Right ventricle myocardium inferior (tissue), 1 donor: ENCODE measurements around the gene NUP58. TPM values are rescaled to one million over a fixed set of nuclear protein-coding genes. Genes with fewer than 3 reads are reported as not detected.

Source experiments
- ATAC-seq: fragments of 200-7000 bp; cut with Tn5 transposase; one replicate; pipeline ENCODE4 v1.9.1; 2020; ENCODE audit warnings: mild to moderate bottlenecking, moderate library complexity
- DNase-seq: peaks from one replicate; pipeline ENCODE4 v3.0.0; 2021; ENCODE audit errors: missing footprints
- intact Hi-C: fragments of 100-400 bp; cut with DNase I; formaldehyde crosslinking; loops from one replicate; pipeline ENCODE4 v1.11.0; 2022
- total RNA-seq: library from RNA; stranded (reverse); fragmentation: NEBNext Ultra II Directional; extraction: Animal tissue kit (Norgen Biotek cat#: 25700); gene quantifications from one replicate; pipeline ENCODE4 v1.2.1, GENCODE V29; 2021
- donor health status: DM: no; HTN: yes; CAD: no; lungs with severe emphysema.

Gene NUP58
- total RNA-seq, 1 donor from 2014 or later: 21.9 TPM

GRCh38 chr13:25371158-25371874 lies 69.9 kb downstream of the NUP58 start:
- DNase-seq: no peak
- intact Hi-C loops: no loop called here
- no peak for ATAC-seq

- ATAC-seq (no peak), DNase-seq (no peak)
- intact Hi-C loops: no loop called here
These were observed 70.5 kb downstream of the NUP58 start, which contains the start of gene ATP8A2 for GRCh38 chr13:25371875-25372283. Gene ATP8A2, plus strand, starts transcription at chr13:25371974. Its CDS starts 239 bp downstream, at chr13:25372213.

GRCh38 chr13:25372284-25373081 lies 71.1 kb downstream of the NUP58 start:
- intact Hi-C loops: no loop called here
- DNase-seq (no peak), ATAC-seq (no peak)

- ATAC-seq (no peak), DNase-seq (no peak)
- intact Hi-C loops: no loop called here
These were observed 74.4 kb downstream of the NUP58 start for GRCh38 chr13:25375727-25376358.

GRCh38 chr13:25377244-25377962 lies 76.0 kb downstream of the NUP58 start:
- ATAC-seq: no peak
- intact Hi-C loops: no loop called here
- no peak for DNase-seq

- DNase-seq (no peak), ATAC-seq (no peak)
- intact Hi-C loops: no loop called here
These were observed 77.1 kb downstream of the NUP58 start for GRCh38 chr13:25378528-25378927.

- intact Hi-C loops: no loop called here
- DNase-seq (no peak), ATAC-seq (no peak)
These were observed 77.6 kb downstream of the NUP58 start for GRCh38 chr13:25379011-25379410.

GRCh38 chr13:25380082-25380481 lies 78.7 kb downstream of the NUP58 start:
- intact Hi-C loops: no loop called here
- ATAC-seq: no peak
- no peak for DNase-seq

- intact Hi-C loops: no loop called here
- ATAC-seq: no peak
- no peak for DNase-seq
These were observed 79.4 kb downstream of the NUP58 start for GRCh38 chr13:25380741-25381324.

- ATAC-seq (no peak), DNase-seq (no peak)
- intact Hi-C loops: no loop called here
These were observed 83.5 kb downstream of the NUP58 start for GRCh38 chr13:25384758-25385410.

GRCh38 chr13:25391932-25392331 lies 90.5 kb downstream of the NUP58 start:
- intact Hi-C loops: no loop called here
- ATAC-seq (no peak), DNase-seq (no peak)

Other genes starting within 250 kb of the NUP58 start
- gene PABPC3, start 205.5 kb upstream of the NUP58 start, total RNA-seq: 0.05 TPM
- not detected for gene AMER2, start 129.3 kb upstream of the NUP58 start, total RNA-seq
- 15.4 TPM for gene MTMR6, start 14.1 kb upstream of the NUP58 start, total RNA-seq
- 0.11 TPM for gene ATP8A2, start 70.3 kb downstream of the NUP58 start, total RNA-seq